Right forelimb (tissue), 1 donor: ENCODE results near the gene SSBP3.

Source experiments
- DNase-seq: peaks from one replicate; pipeline ENCODE4 v3.0.0-alpha.2; 2018

SSBP3 gene

DNA sequence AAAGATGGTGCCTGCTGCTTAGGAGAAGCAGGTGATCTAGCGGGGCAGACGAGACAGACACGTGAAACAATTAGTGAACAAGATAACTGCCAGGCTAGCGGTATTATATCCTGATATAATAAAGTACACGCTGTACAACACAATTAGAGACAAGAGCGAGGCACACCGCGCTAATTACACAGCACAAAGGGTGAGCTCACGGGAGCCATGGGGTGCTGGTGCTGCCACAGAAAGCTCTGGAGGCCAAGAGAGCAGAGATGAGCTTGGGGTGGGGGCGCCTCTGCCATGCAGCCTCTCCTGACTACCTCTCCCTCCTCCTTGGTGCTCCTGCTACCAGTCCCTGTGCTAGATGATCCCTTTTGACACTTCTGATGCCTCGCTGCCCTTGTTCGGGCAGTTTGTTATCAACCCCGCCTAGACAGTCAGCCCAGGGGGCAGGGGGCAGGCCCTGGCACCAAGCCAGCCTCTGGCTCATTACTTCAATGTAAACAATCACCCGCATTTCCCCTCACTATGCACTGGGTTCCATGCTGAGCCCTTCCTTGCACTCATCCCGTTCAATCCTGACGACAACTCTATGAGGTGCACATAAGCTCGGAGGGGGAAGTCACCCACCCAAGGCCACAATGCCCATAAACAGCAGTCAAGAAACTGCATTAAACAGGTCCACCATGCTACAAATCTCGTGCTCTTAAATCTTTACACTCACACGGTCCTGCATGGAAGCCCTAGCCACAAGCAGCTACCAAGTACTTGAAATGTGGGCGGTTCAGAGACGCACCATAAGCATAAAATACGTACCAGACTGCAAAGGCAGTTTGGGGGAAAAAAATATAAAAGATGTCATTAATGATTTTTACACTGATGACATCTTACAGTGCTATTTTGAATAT lies 103.0 kb downstream of the SSBP3 start:
- no peak for DNase-seq

DNA sequence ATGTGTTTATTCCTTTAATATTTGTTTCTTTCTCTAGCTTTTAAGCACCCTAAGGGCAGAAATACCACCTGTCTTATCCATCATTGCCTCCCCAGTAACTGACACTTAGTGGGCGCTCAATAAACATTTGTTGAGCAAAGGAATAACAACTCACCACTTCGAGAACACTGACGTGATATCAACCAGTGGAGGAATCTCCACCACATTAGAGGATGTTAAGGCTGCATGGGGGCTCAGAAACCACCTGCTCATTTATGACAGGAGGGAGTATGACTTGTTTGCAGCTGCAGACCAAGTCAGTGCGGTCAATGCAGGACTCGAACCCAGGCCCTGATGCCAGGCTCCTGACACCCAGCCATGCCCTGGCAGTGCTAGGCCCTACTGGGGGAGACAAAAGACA lies 103.6 kb downstream of the SSBP3 start:
- no peak for DNase-seq

DNA sequence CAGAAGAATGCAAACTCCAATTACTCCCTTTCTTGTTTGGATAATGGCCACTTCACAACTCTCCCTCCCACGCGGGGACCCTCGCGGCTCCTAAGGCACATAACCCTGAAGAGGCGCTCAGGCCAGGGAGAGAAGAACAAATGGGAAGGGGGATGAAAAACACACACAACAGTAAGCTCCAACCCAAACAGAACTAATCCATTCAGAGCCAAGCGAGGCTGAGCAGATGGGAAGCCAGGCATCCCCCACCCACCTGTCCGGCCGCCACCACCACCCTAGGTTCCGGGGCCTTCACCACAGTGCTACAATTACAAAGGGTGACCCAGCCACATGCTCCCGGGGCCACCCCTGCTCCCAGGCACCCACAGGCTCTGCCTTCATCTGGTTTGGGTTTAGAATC lies 104.7 kb downstream of the SSBP3 start:
- no peak for DNase-seq

DNA sequence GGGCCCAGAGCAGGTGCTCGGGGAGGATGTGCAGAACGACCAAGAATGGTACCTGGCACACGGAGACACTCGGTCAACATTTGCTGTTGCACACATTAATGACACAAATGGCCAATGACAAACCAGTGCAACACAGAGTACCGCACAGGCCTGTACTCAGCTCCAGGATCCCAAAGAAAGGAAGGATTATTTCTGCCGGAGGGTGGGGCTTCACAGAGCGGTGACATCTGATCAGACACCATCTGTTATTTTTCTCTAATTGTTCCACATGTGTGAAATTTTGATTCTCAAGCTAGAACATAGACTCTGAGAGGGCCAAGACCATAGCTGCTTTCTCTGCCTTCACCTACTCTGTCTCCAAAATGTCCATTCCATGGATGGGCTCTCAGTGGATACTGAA lies 105.8 kb downstream of the SSBP3 start:
- DNase-seq = no peak

DNA sequence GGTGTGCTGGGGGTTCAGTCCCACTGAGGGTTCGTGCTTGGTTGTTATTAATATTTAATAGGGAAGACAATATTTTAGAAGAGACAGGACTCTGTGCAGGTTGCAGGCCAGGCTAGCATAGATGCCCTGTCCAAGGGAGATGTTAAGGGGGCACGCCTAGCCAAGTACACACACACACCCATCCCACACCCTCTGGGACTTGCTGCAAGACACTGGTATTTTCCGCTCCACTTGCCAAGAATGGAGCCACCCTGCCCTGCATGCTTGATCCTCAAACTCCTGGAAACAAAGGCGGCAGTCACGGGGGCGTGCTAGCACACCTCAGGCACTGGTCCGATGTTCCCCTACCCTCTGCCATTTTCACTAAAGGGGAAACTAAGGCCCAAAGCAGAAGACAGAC lies 107.2 kb downstream of the SSBP3 start:
- DNase-seq = no peak

DNA sequence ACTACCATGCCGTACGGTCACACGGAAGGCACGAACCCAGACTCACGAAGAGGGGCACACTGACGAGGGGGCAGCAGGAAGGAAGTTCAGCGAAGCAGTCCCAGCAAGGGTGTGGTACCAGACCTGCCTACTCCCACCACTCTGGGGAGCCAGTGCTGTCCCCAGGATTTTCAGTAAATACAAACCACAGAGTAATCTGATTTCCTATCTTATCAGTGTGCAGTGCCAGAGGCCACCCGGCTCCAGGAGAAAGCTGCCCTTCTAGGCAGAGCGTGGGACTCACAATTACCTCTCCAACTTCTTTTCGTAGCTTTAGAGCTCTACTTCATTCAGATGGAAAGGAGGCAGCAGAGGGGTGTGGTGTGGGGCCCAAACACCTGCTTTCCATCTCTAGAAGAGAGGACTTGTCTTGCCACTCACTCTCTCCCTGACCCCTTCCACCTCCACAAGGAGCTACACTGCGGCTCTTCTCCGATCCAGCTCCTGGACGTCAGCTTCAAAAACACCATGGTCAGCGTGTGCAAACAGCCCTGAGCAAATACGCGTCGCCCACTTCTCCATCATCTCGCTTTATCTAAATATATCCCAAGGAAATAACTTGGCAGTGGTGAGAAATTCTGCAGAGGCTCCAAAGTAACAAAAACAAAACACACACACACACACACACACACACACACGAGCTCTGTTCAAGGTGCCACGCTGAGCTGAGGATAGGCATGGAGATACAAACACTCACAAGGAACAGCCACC lies 107.7 kb downstream of the SSBP3 start:
- DNase-seq = no peak

DNA sequence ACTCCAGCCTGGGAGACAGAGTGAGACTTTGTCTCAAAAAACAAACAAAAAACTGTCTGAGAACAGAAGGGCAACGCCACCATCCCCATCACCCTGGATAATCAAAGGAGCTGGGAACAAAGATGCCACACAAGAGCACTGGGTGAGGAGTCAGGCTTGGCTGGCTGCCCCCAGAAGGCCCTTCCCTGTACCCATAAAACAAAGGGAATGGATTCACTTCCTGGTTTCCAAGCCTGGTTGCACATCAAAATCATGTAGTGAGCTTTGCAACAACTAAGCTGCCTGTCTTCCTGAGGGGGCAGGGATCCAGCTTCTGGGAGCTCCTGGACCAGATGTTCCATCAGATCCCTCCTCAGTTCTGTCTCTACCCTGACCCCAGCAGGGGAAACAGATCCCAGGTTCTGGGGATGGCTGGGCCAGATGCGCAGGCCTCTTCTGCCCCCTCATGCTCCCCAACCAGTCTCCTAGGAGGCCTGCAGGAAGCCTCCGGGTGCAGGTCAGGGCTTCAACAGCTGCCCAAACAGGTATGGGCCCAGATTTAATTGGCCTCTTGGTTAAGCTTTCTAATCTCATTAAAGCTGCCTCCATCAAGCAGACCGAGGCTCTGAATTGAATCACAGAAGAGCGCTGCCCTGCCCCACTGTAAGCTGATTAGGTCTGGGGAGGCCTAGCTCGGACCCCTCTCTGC lies 108.5 kb downstream of the SSBP3 start:
- DNase-seq = no peak

DNA sequence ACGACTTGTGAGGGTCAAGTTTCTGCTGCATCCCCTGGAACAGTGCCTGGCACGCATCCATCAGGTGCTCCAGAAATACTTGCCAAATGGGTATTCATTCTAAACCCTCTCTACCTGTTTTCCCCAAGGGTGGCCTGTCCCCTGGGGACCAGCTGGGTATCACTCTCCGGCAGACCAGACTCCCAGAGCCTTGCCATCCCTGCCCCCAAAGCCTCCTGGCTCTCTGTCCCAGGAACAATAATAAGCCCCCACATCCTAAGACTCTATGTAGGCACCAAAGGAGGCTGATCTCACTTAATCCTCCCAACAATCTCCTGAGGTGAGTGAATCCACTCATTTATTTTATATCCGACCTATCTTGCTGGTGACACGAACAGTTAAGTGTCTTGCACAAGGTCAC lies 109.5 kb downstream of the SSBP3 start:
- DNase-seq = no peak

DNA sequence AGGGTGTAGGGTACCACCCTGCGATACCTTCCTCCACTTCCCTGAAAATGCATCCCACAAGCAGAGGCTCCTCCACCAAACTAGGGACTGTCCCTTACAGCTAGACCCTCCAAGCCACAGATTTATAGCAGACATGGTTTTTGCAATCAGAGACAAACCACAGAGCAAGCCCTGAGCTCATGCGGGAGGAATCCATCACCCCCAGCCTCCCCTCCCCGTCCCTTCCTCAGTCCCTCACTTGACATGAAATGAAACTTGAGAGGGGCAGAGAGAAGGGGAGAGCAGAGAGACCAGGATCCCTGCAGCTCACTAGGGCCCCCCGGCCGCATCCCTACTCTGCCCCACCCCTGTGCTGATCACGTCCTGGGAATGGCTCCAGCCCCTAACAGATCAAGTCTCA lies 111.3 kb downstream of the SSBP3 start:
- DNase-seq = no peak

DNA sequence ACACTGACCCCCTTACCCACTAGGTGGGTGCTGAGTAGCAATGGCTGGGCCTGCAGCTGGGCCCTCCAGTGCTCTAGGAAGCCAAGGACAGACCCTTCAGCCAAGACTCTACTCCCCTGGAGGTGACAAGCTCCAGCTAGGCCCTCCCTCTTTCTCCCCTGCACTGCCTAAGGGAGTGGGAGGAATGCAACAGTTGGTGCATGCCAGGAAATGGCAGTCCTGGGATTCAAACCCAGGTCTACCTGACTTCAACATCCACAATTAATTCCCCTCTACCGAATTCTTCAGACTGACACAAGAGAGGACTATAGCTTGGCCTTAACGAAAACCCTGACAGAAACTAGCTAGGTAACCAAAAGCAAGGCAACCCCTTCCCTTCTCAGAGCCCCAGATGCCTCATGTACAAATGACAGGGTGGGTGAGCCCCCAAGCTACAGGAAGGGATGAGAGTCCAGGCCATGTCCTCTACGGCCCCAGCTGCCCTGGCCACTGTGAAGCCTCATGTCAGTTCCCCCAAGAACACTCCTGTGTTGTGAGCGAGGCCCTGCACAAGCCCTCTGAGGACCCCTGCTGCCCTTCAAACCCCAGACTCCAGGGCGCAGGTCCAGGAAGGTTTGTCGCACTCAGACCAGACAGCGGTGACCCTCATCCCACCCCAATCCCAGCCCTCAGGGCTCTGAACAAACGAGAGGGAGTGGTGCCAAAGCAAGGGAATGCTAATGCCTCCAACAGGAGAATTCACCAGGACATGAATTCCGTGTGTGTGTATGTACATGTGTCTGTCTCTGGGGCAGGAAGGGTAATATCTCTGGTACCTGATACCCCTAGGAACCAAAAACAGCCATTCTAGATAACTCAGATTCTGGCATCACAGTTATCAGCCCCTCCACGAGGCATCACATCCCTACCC lies 113.9 kb downstream of the SSBP3 start:
- no peak for DNase-seq

DNA sequence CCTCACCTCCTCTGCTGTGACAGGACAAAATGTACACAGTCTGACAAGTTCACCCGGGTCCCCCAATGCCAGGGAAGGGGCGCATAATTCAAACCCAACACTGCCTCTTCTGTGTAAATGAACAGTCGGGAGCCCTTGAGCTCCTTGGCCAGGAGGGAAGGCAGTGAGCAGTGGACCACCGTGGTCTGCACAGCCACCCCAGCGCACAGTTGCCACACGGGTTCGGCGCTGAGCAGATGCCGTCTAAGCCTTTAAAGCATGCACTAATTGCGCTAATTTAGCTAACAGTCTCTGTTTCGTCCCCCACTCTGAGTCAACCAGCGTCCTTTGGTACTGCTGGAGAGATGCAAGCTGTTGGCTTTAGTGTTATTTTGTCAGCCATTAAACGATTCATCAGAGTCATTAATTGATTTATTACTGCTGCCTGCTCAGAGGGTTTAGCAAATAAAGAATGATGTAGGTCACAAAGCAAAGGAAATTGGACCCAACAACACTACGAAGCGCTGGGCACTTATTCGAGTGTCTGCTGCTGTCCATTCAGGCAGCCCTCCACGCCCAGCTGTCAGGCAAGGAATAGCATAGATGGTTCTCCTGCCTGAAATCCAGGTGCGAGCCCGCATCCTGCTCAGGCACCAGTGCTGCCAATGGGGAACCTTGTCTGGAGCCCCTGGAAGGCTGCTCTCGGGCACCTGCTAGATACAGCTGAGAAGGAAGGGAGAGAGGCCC lies 114.8 kb downstream of the SSBP3 start:
- DNase-seq = no peak

DNA sequence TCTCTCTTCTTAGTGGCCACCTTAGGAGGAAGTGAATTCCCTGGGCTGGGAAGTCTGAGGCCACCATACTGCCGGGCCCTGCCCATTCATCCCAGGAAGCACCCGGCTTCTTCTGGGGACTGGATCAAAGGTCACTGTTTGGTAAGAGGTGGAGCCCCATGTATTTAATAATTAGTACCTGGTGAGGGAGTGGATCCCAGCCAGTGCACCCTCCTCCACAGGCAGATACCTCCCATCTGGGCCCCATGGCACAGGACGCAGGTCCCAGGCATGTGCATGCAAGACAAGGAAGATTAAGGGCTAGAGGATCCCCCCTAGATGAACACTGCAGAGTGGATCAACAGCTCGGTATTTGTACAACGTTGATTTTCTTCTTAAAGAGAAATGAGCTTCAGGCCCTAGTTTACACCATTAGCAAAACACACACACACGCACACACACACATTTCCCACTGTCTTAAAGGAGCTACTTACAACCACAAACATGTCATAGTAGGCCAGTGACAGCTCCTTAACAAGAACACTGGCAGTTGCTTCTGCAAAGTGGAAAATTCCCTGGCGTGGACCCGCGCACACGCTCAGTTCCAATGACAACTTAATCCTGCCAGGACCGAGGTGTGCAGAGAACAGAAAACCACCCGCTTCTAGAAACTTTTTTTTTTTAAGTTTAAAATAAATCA lies 115.5 kb downstream of the SSBP3 start:
- DNase-seq = no peak

DNA sequence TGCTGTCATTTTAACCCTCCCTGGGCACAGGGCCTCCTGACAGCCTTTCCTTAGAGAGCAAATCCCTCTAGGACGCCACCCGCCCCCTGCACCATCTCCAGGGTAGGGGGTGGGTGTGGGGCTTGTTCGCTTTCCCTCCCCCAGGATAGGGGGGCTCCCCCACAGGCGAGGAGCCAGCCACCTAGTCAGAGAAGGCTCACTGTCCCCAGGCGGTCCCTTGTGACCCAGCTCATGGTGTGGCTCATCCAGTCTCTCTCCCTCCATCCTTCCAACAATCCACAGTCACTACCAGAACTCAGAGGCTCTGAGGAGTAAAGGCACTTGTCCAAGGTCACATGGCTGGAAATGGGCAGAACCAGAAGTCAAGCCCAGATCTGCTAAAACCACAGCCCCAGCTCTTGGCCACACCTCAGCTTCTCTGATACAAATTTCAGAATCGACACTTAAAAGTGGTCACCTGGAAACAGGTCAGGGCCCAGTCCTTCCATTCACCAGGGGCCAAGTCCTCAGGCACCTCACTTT lies 116.4 kb downstream of the SSBP3 start:
- no peak for DNase-seq

DNA sequence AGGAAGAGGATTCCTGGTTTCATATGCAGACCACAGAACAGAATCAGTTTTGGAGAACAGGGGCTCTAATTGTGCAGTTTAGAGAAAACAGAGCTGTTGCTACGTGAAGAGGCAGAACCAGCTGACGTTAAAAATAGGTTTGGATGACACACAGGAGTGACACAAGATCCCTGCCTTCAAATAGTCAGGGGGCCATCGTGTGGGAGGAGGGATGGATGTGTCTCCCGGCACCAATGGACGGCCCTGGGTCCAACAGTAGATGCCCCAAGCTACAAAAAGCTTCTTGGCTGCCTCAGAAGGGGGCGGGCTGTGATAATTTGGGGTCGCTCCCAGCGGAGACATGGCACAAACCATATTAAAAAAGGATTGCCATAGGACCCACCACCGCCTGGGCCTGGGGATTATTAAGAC lies 118.4 kb downstream of the SSBP3 start:
- DNase-seq = no peak

DNA sequence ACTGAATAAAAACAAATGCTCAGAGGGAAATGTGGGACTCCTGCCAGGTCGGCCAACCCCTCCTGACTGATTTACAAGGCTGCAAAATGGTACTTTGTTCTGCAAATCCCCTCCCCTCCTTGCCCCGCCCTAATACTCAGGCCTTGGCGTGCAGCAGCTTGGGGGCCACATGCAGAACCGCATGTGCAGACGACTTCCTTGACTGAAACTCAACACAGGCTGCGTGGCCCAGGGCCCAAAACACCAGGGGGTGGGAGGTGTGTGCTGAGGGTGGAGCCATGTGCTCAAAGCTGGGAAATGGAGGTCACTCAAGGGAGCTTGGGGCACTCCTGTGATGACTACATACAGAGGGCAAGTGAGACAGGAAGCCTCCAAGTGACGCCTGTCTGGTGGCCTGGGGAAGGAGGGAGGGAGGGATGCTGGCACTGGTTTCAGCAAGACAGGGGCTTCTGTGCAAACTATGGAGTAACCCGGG lies 119.0 kb downstream of the SSBP3 start:
- peak; percentile 84 for DNase-seq

DNA sequence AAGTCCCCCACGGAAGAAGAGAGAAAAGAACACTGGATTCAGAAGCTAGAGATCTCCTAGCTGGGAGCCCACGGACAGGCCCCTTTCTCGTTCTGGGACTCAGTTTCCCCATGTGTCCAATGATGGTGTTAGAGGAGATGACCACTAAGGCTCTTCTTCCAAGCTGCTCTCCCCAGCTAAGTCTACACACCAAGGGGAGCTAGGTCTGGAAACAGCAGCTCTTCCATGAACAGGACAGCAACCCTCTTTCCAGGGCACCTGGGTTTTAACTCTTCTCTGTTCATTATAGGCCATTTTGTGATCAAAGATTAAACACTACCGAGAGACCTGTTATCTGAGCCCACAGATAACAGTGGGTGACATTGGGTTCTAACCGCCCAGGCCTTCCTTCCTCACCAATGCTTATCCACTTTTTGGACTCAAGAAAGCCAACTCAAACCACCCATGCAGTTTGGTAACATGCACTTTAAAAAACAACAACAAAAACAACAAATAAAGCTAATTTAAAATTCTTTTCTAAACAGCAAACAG lies 120.3 kb downstream of the SSBP3 start:
- no peak for DNase-seq

DNA sequence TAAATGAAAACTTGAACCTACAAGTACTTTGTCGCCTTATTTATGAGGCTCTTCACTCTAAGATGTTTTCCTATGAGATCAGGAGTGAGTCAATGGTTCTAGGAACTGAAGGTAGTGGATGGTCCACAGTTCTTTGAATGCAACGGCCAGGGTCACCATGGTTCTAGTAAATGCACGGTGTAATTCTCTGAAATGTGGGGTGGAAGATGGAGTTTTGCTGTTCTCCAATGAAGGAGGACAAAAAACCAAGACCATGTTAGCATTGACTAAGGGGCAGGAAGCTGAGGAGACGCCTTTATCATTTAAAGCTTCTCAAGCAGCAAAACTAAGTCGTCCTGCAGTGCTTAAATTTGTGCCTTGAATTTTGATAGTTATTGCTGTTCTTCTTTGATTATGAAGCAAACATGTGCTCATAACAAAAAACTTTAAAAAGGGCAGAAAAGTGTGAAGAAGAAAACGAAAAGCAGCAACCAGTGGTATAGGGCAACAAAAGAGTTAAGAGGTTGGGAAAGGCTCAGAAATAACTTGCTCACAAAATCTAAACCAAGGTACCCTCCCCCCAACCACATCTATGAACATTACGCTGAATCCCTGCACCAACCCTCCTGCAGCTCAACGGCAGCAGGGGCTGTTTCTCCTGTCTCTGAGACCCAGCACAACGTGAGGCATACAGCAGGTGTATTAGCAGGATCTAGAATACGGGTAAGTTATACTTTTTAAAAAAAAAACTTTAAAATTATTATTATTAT lies 121.2 kb downstream of the SSBP3 start:
- no peak for DNase-seq

DNA sequence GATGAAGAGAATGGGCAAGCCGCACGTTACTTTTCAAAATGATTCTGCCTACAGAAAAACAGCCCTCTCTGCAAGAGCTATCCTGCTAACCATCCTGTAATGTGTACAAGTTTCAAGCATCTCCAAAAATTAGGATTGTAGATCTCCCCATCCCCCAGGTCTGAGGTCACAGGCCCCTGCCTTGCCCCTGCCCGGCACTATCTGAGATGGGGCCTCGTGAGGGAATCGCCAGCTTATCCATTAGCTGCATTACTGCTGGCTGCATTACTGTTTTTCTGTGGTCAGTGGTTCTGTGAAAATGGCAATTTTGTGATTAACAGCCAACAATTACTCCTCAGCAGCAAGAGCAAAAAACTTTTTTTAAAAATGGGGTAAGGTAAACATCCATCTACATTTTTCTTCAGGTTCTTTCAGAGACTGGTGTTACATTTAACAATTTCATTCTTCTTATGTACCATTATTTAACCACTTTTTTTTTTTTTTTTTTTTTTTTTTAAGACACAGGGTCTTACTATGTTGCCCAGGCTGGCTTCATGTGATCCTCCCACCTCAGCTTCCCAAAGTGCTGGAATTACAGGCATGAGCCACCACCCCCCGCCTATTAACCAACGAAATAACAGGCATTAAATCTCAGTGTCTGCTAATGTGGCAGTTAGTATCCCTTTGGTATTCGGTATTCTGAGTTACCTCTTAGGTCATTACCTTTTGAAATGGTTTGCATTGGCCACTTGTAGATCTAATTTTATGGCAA lies 122.4 kb downstream of the SSBP3 start:
- DNase-seq = no peak
